SK-N-SH (cell line): ENCODE data around the gene FBXO3. TPM values are rescaled to one million over a fixed set of nuclear protein-coding genes. Genes with fewer than 3 reads are reported as not detected.
A peak's percentile ranks its signal among the peaks of the same experiment; 100 is the strongest.

Experiments used
- CTCF ChIA-PET: fragments of 300-600, 350-600 bp; formaldehyde crosslinking; extraction: SDS; loops from one replicate; lab custom pipeline; 2021; lab: Yijun Ruan, JAX
- POLR2A ChIA-PET: fragments of 350-600 bp; sonication (Branson Sonifier 250); formaldehyde crosslinking; extraction: SDS; loops from one replicate; lab custom pipeline; 2020; ENCODE audit warnings: antibody characterized with exemption, inconsistent platforms; lab: Yijun Ruan, JAX
- DNase-seq: peaks from one replicate; pipeline ENCODE4 v3.0.0; 2012
- H2AFZ ChIP-seq: fragments of 200-600 bp; sonication (generic); 2 replicates; pipeline ENCODE4 v1.8.1; 2016; ENCODE audit warnings: antibody characterized with exemption, mild to moderate bottlenecking, low read depth
- H3F3A ChIP-seq: fragments of 200-600 bp; sonication (generic); replicated peaks from 2 replicates; pipeline ENCODE3; 2016; ENCODE audit warnings: antibody characterized with exemption, mild to moderate bottlenecking; ENCODE audit not compliant: insufficient read depth
- H3K27ac ChIP-seq, 2 experiments: fragments of 200-500 bp in 1 of 2; fragments of 200-600 bp in 1 of 2; sonication (Bioruptor generic) in 1 of 2; sonication (generic), shearing (Covaris generic) in 1 of 2; 2 replicates each; pipeline versions ENCODE4 v1.5.1 to v1.6.1; 2014 to 2016; ENCODE audit warnings: low read depth in 2 of 2, inconsistent platforms in 1 of 2, low read length in 1 of 2, mild to moderate bottlenecking in 1 of 2, mixed read lengths in 1 of 2
- H3K27me3 ChIP-seq: fragments of 200-600 bp; sonication (generic), shearing (Covaris generic); 2 replicates; pipeline ENCODE4 v1.6.1; 2016; ENCODE audit warnings: mixed run types; ENCODE audit not compliant: insufficient read depth
- H3K36me3 ChIP-seq, 2 experiments: fragments of 200-500 bp in 1 of 2; fragments of 200-600 bp in 1 of 2; sonication (Bioruptor generic) in 1 of 2; sonication (generic) in 1 of 2; replicated peaks in 1 of 2; 2 replicates each; pipeline versions ENCODE3 to v1.5.1; 2014 to 2016; ENCODE audit warnings: low read length in 1 of 2, mild to moderate bottlenecking in 1 of 2; ENCODE audit not compliant: insufficient read depth in 2 of 2, control insufficient read depth in 1 of 2
- H3K4me1 ChIP-seq, 2 experiments: fragments of 200-500 bp in 1 of 2; fragments of 200-600 bp in 1 of 2; sonication (Bioruptor generic) in 1 of 2; sonication (generic), shearing (Covaris generic) in 1 of 2; 2 replicates each; pipeline versions ENCODE4 v1.5.1 to v1.6.1; 2014 to 2016; ENCODE audit warnings: low read depth in 1 of 2, low read length in 1 of 2, mixed run types in 1 of 2; ENCODE audit not compliant: insufficient read depth in 2 of 2, control insufficient read depth in 1 of 2
- H3K4me2 ChIP-seq: fragments of 200-600 bp; sonication (generic), shearing (Covaris generic); 2 replicates; pipeline ENCODE4 v1.6.1; 2017; ENCODE audit warnings: mixed run types
- H3K4me3 ChIP-seq, 2 experiments: fragments of 200-500 bp in 1 of 2; fragments of 200-600 bp in 1 of 2; sonication (Bioruptor generic) in 1 of 2; sonication (generic), shearing (Covaris generic) in 1 of 2; 2 replicates each; pipeline versions ENCODE4 v1.5.1 to v1.8.1; 2014 to 2016; ENCODE audit warnings: low read depth in 2 of 2, inconsistent platforms in 1 of 2, low read length in 1 of 2, mild to moderate bottlenecking in 1 of 2, mixed read lengths in 1 of 2, moderate library complexity in 1 of 2
- H3K79me2 ChIP-seq: fragments of 200-600 bp; sonication (generic); 2 replicates; pipeline ENCODE4 v1.8.1; 2017; ENCODE audit warnings: mild to moderate bottlenecking; ENCODE audit not compliant: insufficient read depth
- H3K9ac ChIP-seq: fragments of 200-600 bp; sonication (generic); 2 replicates; pipeline ENCODE4 v1.6.1; 2017; ENCODE audit warnings: mixed run types
- H3K9me2 ChIP-seq: fragments of 200-600 bp; sonication (generic); 2 replicates; pipeline ENCODE4 v1.6.1; 2017; ENCODE audit warnings: mixed run types
- H3K9me3 ChIP-seq: fragments of 200-600 bp; sonication (generic); 2 replicates; pipeline ENCODE4 v1.6.1; 2017; ENCODE audit warnings: mixed run types, mild to moderate bottlenecking, moderate library complexity
- H4K20me1 ChIP-seq: fragments of 200-600 bp; sonication (generic); 2 replicates; pipeline ENCODE4 v1.6.1; 2017; ENCODE audit warnings: mild to moderate bottlenecking, mixed run types; ENCODE audit not compliant: insufficient read depth
- GABPA ChIP-seq: IDR thresholded peaks from 2 replicates; pipeline ENCODE4 v1.4.0; 2012; ENCODE audit warnings: low read depth, mild to moderate bottlenecking
- JUND ChIP-seq: IDR thresholded peaks from 2 replicates; pipeline ENCODE4 v1.4.0; 2012
- RFX5 ChIP-seq: IDR thresholded peaks from 2 replicates; pipeline ENCODE4 v1.6.1; 2012; ENCODE audit warnings: mild to moderate bottlenecking, improper control_type of control experiment, low read length
- SMC3 ChIP-seq: IDR thresholded peaks from 2 replicates; pipeline ENCODE4 v1.6.1; 2012; ENCODE audit warnings: low read depth, low read length, improper control_type of control experiment
- WGBS: methylation state at CpG from one replicate; pipeline ENCODE4 v1.1.6; 2017; ENCODE audit warnings: low lambda C conversion rate; 5-methylcytosine and 5-hydroxymethylcytosine counted together
- polyA plus RNA-seq, 3 experiments: library from polyadenylated mRNA; depleted of rRNA; stranded (reverse); fragments of >200 nt; gene quantifications; 2 replicates each; pipeline ENCODE4 v1.2.3, GENCODE V29; 2012
- TF ChIP-seq, protein P1 (sequence below): fragments of 150-350 bp; IDR thresholded peaks from 2 replicates; pipeline ENCODE4 v1.6.1; 2017; ENCODE audit warnings: antibody characterized with exemption, low read length, low read depth, borderline replicate concordance
- TF ChIP-seq, protein P2 (sequence below): IDR thresholded peaks from 2 replicates; pipeline ENCODE4 v1.4.0; 2012; ENCODE audit warnings: low read depth
- TF ChIP-seq, protein P3 (sequence below): IDR thresholded peaks from 2 replicates; pipeline ENCODE4 v1.4.0; 2012; ENCODE audit warnings: low read depth, borderline replicate concordance

The FBXO3 gene
- polyA plus RNA-seq, 1 of the 3 experiments (the other 2 are of a cell fraction), result 17.9 TPM

DNA sequence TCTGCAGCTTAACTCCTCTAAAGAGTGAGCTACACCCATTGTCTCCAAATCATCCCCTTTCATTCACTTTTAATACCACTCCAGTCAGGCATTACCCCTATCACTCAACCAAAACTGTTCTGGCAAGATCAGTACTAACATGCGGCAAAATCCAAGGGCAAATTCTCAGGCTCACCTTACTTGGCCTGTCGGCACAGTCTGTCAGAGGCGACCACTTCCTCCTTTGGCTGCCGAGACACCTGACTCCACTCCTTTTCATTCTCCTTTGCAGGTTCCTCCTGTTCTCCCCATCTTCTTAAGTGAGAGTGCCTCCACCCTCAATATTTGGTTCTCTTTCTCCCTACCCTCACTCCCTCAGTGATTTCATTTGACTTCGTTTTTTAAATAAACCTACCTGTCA, 77.9 kb downstream of the FBXO3 start:
- no peaks in the 10 kb centered on the region for H4K20me1 ChIP-seq
- no peak overlapping the region for H3K27ac ChIP-seq
- H3K27me3 ChIP-seq, result no peaks in the 10 kb centered on the region
- H3F3A ChIP-seq, result peaks cover 36% of the 10 kb centered on the region
- DNase-seq, result no peak
- no peak overlapping the region for H3K4me2 ChIP-seq
- POLR2A ChIA-PET, result no interaction called here
- no peaks in the 10 kb centered on the region for H3K9me2 ChIP-seq
- H3K9ac ChIP-seq, result no peak overlapping the region
- H3K36me3 ChIP-seq, result no peaks in the 10 kb centered on the region
- TF ChIP-seq RFX5 (no peak), GABPA (no peak), JUND (no peak)
- TF ChIP-seq, protein P1, sequence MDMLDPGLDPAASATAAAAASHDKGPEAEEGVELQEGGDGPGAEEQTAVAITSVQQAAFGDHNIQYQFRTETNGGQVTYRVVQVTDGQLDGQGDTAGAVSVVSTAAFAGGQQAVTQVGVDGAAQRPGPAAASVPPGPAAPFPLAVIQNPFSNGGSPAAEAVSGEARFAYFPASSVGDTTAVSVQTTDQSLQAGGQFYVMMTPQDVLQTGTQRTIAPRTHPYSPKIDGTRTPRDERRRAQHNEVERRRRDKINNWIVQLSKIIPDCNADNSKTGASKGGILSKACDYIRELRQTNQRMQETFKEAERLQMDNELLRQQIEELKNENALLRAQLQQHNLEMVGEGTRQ, result no peak
- TF ChIP-seq, protein P2, sequence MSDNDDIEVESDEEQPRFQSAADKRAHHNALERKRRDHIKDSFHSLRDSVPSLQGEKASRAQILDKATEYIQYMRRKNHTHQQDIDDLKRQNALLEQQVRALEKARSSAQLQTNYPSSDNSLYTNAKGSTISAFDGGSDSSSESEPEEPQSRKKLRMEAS, result no peak
- TF ChIP-seq, protein P3, sequence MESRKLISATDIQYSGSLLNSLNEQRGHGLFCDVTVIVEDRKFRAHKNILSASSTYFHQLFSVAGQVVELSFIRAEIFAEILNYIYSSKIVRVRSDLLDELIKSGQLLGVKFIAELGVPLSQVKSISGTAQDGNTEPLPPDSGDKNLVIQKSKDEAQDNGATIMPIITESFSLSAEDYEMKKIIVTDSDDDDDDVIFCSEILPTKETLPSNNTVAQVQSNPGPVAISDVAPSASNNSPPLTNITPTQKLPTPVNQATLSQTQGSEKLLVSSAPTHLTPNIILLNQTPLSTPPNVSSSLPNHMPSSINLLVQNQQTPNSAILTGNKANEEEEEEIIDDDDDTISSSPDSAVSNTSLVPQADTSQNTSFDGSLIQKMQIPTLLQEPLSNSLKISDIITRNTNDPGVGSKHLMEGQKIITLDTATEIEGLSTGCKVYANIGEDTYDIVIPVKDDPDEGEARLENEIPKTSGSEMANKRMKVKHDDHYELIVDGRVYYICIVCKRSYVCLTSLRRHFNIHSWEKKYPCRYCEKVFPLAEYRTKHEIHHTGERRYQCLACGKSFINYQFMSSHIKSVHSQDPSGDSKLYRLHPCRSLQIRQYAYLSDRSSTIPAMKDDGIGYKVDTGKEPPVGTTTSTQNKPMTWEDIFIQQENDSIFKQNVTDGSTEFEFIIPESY, result no peak
- H2AFZ ChIP-seq, result no peak overlapping the region
- CTCF ChIA-PET, result interaction anchor here (1.6 kb wide), 1 partner anchor 46 kb away, joined by 4 read pairs; no protein-coding TSS in a partner anchor
- 88% methylated on average over 5 of the region's 5 CpGs for WGBS
- H3K9me3 ChIP-seq, result no peaks in the 10 kb centered on the region
- peaks cover 29 to 55% of the 10 kb centered on the region in 2 experiments; a peak in 3 of 4 replicates for H3K4me1 ChIP-seq
- H3K4me3 ChIP-seq, result no peak overlapping the region
- no peaks in the 10 kb centered on the region for H3K79me2 ChIP-seq

DNA sequence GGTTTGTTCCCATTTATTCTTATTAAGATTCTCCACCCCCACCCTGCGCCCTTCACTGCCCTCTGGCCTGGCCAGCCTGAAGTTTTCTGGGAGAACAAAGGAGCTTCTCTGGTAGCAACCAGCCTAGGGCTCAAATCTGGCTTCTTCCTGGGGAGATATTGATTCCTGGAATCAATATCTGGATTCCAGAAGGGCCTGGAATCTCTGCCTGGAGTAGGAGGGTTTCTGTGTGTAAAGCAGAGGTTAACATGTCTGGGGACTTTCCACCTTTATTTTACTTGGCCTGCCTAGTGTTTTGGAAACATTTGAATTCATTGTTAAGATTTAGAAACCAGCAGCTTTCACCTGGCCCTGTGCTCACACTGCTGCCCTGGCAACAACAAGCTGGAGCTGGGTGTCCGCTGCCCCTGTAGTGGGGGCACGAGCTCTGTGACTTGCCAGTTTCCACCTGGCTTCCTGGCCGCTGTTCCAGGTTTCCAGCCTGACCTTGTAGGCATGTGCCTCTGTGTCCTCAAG, 79.2 kb downstream of the FBXO3 start:
- H3K9me3 ChIP-seq, result no peaks in the 10 kb centered on the region
- CTCF ChIA-PET, result interaction anchor here (0.9 to 14.6 kb wide), 4 partner anchors 47 to 332 kb away, joined by 3 to 185 read pairs (median 10); no protein-coding TSS in a partner anchor
- POLR2A ChIA-PET, result no interaction called here
- no peaks in the 10 kb centered on the region for H3K27me3 ChIP-seq
- TF ChIP-seq SMC3, result no peak
- no peaks in the 10 kb centered on the region for H3K9me2 ChIP-seq
- H3K4me2 ChIP-seq, result no peak overlapping the region
- peak overlapping the region; percentile 31 to 60; a peak in 3 of 4 replicates for H3K27ac ChIP-seq
- H3K4me1 ChIP-seq, result peaks cover 31 to 59% of the 10 kb centered on the region in 2 experiments
- no peak overlapping the region for H2AFZ ChIP-seq
- H3F3A ChIP-seq, result peaks cover 40% of the 10 kb centered on the region
- H4K20me1 ChIP-seq, result no peaks in the 10 kb centered on the region
- H3K9ac ChIP-seq, result no peak overlapping the region
- WGBS, result 95% methylated on average over 4 of the region's 4 CpGs
- no peak for DNase-seq
- no peak overlapping the region for H3K4me3 ChIP-seq
- no peaks in the 10 kb centered on the region for H3K36me3 ChIP-seq
- no peaks in the 10 kb centered on the region for H3K79me2 ChIP-seq
